ENCODE results near the gene CROT.

Gene CROT

GRCh38 chr7:87435546-87435945 is 90.1 kb downstream of the CROT start:
- TF ChIP-seq POLR2AphosphoS5 (IDR thresholded peaks at IDR 0.05; ENCODE audit: borderline replicate concordance, low read depth, low read length) (no peak), FOXP2 (optimal IDR thresholded peaks at IDR 0.05; ENCODE audit: control extremely low read depth, extremely low read length, insufficient read depth) (no peak), EZH2 (IDR thresholded peaks at IDR 0.05) (no peak)
- H3K4me3 ChIP-seq = no peak overlapping the region
- no peak overlapping the region for H3K27ac ChIP-seq
- DNase-seq (ENCODE audit: low read depth, low spot score) = no peak
- H3K9me3 ChIP-seq (ENCODE audit: low read depth, low read length) = no peaks in the 10 kb centered on the region
- H3K9ac ChIP-seq (ENCODE audit: insufficient read length) = no peak overlapping the region
- H3K36me3 ChIP-seq (ENCODE audit: insufficient read depth, low read length) = no peaks in the 10 kb centered on the region

DNA sequence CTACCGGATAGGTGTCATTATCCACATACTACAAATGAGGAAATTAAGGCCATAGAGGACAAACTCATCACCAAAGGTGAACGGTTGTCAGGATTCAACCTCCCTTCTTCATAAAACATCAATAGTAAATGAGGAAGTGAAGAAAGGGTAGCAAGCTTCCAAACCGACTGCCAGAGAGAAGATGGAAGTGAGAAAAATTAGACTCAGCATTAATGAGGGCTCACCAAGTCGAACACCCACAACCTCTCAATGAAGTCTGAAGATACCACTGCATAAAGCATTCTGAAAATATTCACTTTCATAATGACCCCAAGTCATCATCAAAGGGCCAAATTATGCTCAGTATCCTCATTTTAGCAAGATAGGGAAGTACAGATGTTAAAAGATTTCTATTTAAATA is 100.4 kb downstream of the CROT start:
- no peaks in the 10 kb centered on the region for H3K9me3 ChIP-seq (ENCODE audit: low read depth, low read length)
- H3K27ac ChIP-seq = no peak overlapping the region
- no peak for DNase-seq (ENCODE audit: low read depth, low spot score)
- TF ChIP-seq POLR2AphosphoS5 (IDR thresholded peaks at IDR 0.05; ENCODE audit: borderline replicate concordance, low read depth, low read length) (no peak), FOXP2 (optimal IDR thresholded peaks at IDR 0.05; ENCODE audit: control extremely low read depth, extremely low read length, insufficient read depth) (no peak), EZH2 (IDR thresholded peaks at IDR 0.05) (no peak)
- H3K4me3 ChIP-seq = no peak overlapping the region
- H3K9ac ChIP-seq (ENCODE audit: insufficient read length) = no peak overlapping the region
- H3K36me3 ChIP-seq (ENCODE audit: insufficient read depth, low read length) = no peaks in the 10 kb centered on the region

- H3K4me3 ChIP-seq = no peak overlapping the region
- H3K27ac ChIP-seq = no peak overlapping the region
- no peaks in the 10 kb centered on the region for H3K36me3 ChIP-seq (ENCODE audit: insufficient read depth, low read length)
- DNase-seq (ENCODE audit: low read depth, low spot score) = no peak
- TF ChIP-seq EZH2 (IDR thresholded peaks at IDR 0.05) (no peak), FOXP2 (optimal IDR thresholded peaks at IDR 0.05; ENCODE audit: control extremely low read depth, extremely low read length, insufficient read depth) (no peak), POLR2AphosphoS5 (IDR thresholded peaks at IDR 0.05; ENCODE audit: borderline replicate concordance, low read depth, low read length) (no peak)
- H3K9ac ChIP-seq (ENCODE audit: insufficient read length) = no peak overlapping the region
- no peaks in the 10 kb centered on the region for H3K9me3 ChIP-seq (ENCODE audit: low read depth, low read length)
These were observed 101.7 kb downstream of the CROT start for GRCh38 chr7:87447116-87447635.

- TF ChIP-seq EZH2 (IDR thresholded peaks at IDR 0.05) (no peak), FOXP2 (optimal IDR thresholded peaks at IDR 0.05; ENCODE audit: control extremely low read depth, extremely low read length, insufficient read depth) (no peak), POLR2AphosphoS5 (IDR thresholded peaks at IDR 0.05; ENCODE audit: borderline replicate concordance, low read depth, low read length) (no peak)
- Histone ChIP-seq H3K4me3 (no peak overlapping the region), H3K36me3 (ENCODE audit: insufficient read depth, low read length) (no peaks in the 10 kb centered on the region), H3K9me3 (ENCODE audit: low read depth, low read length) (no peaks in the 10 kb centered on the region), H3K27ac (no peak overlapping the region), H3K9ac (ENCODE audit: insufficient read length) (no peak overlapping the region)
- no peak for DNase-seq (ENCODE audit: low read depth, low spot score)
These were observed 102.9 kb downstream of the CROT start for GRCh38 chr7:87448388-87448787.
